Smooth muscle cell (in vitro differentiated cells): Measurements from ENCODE around the gene NOC2L. TPM values are rescaled to one million over a fixed set of nuclear protein-coding genes. Genes with fewer than 3 reads are reported as not detected.

ENCODE experiments used
- DNase-seq: peaks from one replicate; lab custom pipeline; 2025; ENCODE audit not compliant: unreplicated experiment; lab: John Stamatoyannopoulos, UW
- H2AFZ ChIP-seq: fragments of 200-600 bp; sonication (generic); 2 replicates; pipeline ENCODE4 v1.6.0; 2016; ENCODE audit warnings: antibody characterized with exemption, low read depth, mild to moderate bottlenecking
- H3F3A ChIP-seq: fragments of 200-600 bp; sonication (generic); 2 replicates; pipeline ENCODE4 v1.6.0; 2017; ENCODE audit warnings: antibody characterized with exemption, low read depth
- H3K27ac ChIP-seq: fragments of 200-600 bp; sonication (generic); 2 replicates; pipeline ENCODE4 v1.5.1; 2016; ENCODE audit warnings: low read depth, mild to moderate bottlenecking
- H3K27me3 ChIP-seq: fragments of 200-600 bp; sonication (generic); 2 replicates; pipeline ENCODE4 v1.6.1; 2016; ENCODE audit warnings: low read depth, mild to moderate bottlenecking
- H3K36me3 ChIP-seq: fragments of 200-600 bp; sonication (generic); 2 replicates; pipeline ENCODE4 v1.5.1; 2016; ENCODE audit warnings: low read depth
- H3K4me1 ChIP-seq: fragments of 200-600 bp; sonication (generic); 2 replicates; pipeline ENCODE4 v1.5.1; 2016; ENCODE audit warnings: low read depth
- H3K4me2 ChIP-seq: fragments of 200-600 bp; sonication (generic); 2 replicates; pipeline ENCODE4 v1.6.0; 2016; ENCODE audit warnings: mild to moderate bottlenecking
- H3K4me3 ChIP-seq: fragments of 200-600 bp; sonication (generic); 2 replicates; pipeline ENCODE4 v1.5.1; 2016; ENCODE audit warnings: mild to moderate bottlenecking
- H3K79me2 ChIP-seq: fragments of 200-600 bp; sonication (generic); 2 replicates; pipeline ENCODE4 v1.6.0; 2016; ENCODE audit warnings: low read depth, mild to moderate bottlenecking
- H3K9ac ChIP-seq: fragments of 200-600 bp; sonication (generic); 2 replicates; pipeline ENCODE4 v1.6.0; 2016; ENCODE audit warnings: low read depth
- H3K9me3 ChIP-seq: fragments of 200-600 bp; sonication (generic); replicated peaks from 2 replicates; pipeline ENCODE4 v1.5.1; 2016; ENCODE audit warnings: low read depth
- H4K20me1 ChIP-seq: fragments of 200-600 bp; sonication (generic); 2 replicates; pipeline ENCODE4 v1.6.0; 2016; ENCODE audit warnings: low read depth
- WGBS: methylation state at CpG from one replicate; pipeline ENCODE4 v1.1.7; 2016; ENCODE audit warnings: low lambda C conversion rate; 5-methylcytosine and 5-hydroxymethylcytosine counted together
- polyA plus RNA-seq: library from polyadenylated mRNA; unstranded; fragments of >200 nt; fragmentation: Nextera tagmentation; extraction: Ambion mirVana; gene quantifications from 2 replicates; pipeline ENCODE4 v1.2.1, GENCODE V29; 2016
- total RNA-seq: library from RNA; depleted of rRNA; stranded (reverse); fragments of >200 nt; gene quantifications from 2 replicates; pipeline ENCODE4 v1.2.3, GENCODE V29; 2014
- TF ChIP-seq, protein P1 (sequence below): fragments of 200-600 bp; sonication (generic); IDR thresholded peaks from 2 replicates; pipeline ENCODE4 v1.5.1; 2017; ENCODE audit warnings: borderline replicate concordance, mild to moderate bottlenecking, antibody characterized with exemption; ENCODE audit not compliant: insufficient read depth, poor library complexity, severe bottlenecking

The NOC2L gene
- total and polyA plus RNA-seq, 2 experiments from 2014 or later: 38.9 to 64.0 TPM

DNA sequence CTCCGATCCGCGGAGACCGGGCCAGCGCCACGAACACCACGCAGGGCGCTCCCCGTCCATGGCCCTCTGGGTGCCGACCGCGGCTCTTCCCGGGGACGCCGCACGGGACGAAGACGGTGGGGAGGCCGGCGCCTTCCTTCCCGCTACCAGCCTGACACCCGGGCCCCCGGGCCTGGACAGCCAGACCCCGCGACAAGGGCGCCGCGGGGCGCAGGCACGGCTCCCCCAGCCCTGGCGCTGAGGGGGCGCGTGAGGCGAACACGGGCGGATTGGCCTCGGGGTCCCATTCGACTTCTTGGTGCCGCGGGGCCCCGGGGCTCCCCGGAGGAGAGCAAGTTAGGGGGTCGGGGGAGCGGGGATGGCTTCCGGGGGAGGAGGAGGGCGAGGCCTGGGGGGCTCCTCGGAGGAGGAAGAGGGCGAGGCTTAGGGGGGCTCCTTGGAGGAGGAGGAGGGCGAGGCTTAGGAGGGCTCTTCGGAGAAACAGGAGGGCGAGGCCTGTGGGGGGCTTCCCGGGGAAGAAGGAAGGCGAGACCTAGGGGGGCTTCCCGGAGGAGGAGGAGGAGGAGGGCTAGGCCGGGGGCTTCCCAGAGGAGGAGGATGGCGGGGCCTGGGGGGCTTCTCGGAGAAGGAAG, 791 bp upstream of the NOC2L start:
- Histone ChIP-seq H3K4me1 (peaks cover 6% of the 10 kb centered on the region), H3K27me3 (no peaks in the 10 kb centered on the region), H3K27ac (no peak overlapping the region), H3K79me2 (peaks cover 21% of the 10 kb centered on the region), H3K4me2 (peak overlapping the region; percentile 91), H3K36me3 (no peaks in the 10 kb centered on the region), H3K4me3 (peak overlapping the region; percentile 96), H4K20me1 (peaks cover 15% of the 10 kb centered on the region), H3K9me3 (no peaks in the 10 kb centered on the region), H3F3A (no peaks in the 10 kb centered on the region), H2AFZ (no peak overlapping the region), H3K9ac (peak overlapping the region; percentile 62)
- TF ChIP-seq, protein P1, sequence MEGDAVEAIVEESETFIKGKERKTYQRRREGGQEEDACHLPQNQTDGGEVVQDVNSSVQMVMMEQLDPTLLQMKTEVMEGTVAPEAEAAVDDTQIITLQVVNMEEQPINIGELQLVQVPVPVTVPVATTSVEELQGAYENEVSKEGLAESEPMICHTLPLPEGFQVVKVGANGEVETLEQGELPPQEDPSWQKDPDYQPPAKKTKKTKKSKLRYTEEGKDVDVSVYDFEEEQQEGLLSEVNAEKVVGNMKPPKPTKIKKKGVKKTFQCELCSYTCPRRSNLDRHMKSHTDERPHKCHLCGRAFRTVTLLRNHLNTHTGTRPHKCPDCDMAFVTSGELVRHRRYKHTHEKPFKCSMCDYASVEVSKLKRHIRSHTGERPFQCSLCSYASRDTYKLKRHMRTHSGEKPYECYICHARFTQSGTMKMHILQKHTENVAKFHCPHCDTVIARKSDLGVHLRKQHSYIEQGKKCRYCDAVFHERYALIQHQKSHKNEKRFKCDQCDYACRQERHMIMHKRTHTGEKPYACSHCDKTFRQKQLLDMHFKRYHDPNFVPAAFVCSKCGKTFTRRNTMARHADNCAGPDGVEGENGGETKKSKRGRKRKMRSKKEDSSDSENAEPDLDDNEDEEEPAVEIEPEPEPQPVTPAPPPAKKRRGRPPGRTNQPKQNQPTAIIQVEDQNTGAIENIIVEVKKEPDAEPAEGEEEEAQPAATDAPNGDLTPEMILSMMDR: no peak
- no peak for DNase-seq
- 28% methylated on average over 30 of the region's 57 CpGs for WGBS

DNA sequence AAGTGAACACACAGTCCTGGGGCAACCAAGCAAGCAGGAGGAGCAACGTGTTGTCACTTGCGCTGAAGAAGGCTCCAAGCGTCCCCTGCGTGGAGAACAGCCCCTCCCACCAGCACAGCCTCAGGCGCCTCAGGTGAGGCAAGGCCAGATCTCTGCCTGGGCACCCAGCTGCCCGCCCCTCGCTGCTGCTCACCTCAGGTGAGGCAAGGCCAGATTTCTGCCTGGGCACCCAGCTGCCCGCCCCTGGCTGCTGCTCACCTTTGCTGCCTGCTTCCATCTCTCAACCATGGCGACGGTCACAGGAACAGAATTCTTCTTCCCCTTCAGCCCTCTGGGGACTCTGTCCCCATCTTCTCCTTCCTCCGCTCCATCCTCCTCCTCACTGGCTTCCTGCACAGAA, 2.4 kb downstream of the NOC2L start:
- WGBS: 94% methylated on average over 11 of the region's 11 CpGs
- Histone ChIP-seq H3K36me3 (no peaks in the 10 kb centered on the region), H3K4me2 (no peak overlapping the region), H3K27ac (no peak overlapping the region), H3K9ac (no peak overlapping the region), H3K79me2 (peaks cover 21% of the 10 kb centered on the region), H2AFZ (no peak overlapping the region), H3F3A (no peaks in the 10 kb centered on the region), H3K27me3 (no peaks in the 10 kb centered on the region), H3K4me1 (peaks cover 6% of the 10 kb centered on the region), H3K9me3 (no peaks in the 10 kb centered on the region), H4K20me1 (peaks cover 16% of the 10 kb centered on the region), H3K4me3 (no peak overlapping the region)
- TF ChIP-seq, protein P1: no peak
- no peak for DNase-seq

DNA sequence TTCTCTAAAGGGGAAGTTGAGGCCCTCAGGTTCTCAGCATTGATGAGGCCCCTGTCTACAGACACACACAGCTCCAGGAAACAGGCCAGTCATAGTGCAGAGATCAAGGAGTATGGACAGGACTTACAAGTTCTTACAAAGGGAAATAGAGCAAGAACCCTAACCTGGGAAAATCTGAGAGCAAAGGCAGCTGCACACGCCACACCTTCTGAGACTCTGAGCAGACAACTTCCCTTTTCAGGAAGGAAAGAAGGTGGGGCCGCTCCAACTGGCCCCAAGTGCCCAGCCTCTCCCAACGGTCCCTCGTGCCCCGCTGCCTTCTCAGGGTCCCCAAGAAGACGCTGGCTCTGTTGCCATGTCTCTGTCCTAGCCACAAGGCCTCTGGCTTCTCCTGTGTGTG, 3.6 kb downstream of the NOC2L start:
- Histone ChIP-seq H3K9me3 (no peaks in the 10 kb centered on the region), H4K20me1 (peaks cover 28% of the 10 kb centered on the region), H2AFZ (no peak overlapping the region), H3K27me3 (no peaks in the 10 kb centered on the region), H3K4me2 (no peak overlapping the region), H3K4me1 (peaks cover 6% of the 10 kb centered on the region), H3K9ac (no peak overlapping the region), H3K36me3 (no peaks in the 10 kb centered on the region), H3F3A (no peaks in the 10 kb centered on the region), H3K4me3 (no peak overlapping the region), H3K79me2 (peaks cover 21% of the 10 kb centered on the region), H3K27ac (no peak overlapping the region)
- TF ChIP-seq, protein P1: no peak
- DNase-seq: no peak
- whole genome bisulfite sequencing: 100% methylated on average over 5 of the region's 6 CpGs

DNA sequence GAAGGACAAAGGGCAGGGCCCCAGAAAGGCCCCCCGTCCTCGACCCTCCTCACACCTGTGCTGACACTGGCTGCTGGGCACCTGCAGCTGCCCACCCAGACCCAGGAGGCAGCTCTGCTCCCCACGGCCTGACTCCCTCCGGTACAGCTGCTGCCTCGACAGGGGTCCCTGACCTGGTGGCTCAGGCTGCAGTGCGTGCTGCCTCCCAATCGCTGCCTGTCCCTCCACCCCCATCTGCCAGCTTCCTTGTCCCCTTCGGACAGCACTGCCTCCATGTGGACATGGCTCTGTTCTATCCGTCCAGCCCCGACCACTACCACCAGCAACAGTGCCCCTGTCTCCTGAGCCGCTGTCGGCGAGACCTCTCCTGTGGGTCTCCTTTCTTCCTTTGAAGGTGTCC, 4.1 kb downstream of the NOC2L start:
- TF ChIP-seq, protein P1: no peak
- no peaks in the 10 kb centered on the region for H3K36me3 ChIP-seq
- H3K4me1 ChIP-seq: peaks cover 6% of the 10 kb centered on the region

More for the DNA sequence above, 4.1 kb downstream of the NOC2L start:
- no peak overlapping the region for H2AFZ ChIP-seq
- DNase-seq: no peak
- no peak overlapping the region for H3K4me3 ChIP-seq
- no peaks in the 10 kb centered on the region for H3K9me3 ChIP-seq
- H3F3A ChIP-seq: no peaks in the 10 kb centered on the region
- no peak overlapping the region for H3K27ac ChIP-seq
- H4K20me1 ChIP-seq: peaks cover 33% of the 10 kb centered on the region
- no peaks in the 10 kb centered on the region for H3K27me3 ChIP-seq
- no peak overlapping the region for H3K9ac ChIP-seq
- H3K4me2 ChIP-seq: no peak overlapping the region
- H3K79me2 ChIP-seq: peaks cover 21% of the 10 kb centered on the region
- over 99% methylated on average over 13 of the region's 13 CpGs for WGBS
